Transverse colon (tissue), 4 donors: Measurements from ENCODE around the gene GAB2. TPM values are rescaled to one million over a fixed set of nuclear protein-coding genes. Genes with fewer than 3 reads are reported as not detected.

ENCODE experiments used
- DNase-seq: peaks from one replicate; pipeline ENCODE4 v3.0.0-alpha.2; 2019
- H3K27ac ChIP-seq, 4 donors: fragments of 200-600 bp; sonication (generic); 2 replicates each; pipeline ENCODE4 v1.5.1; 2016 to 2018; ENCODE audit warnings: inconsistent platforms in 4 of 4
- H3K27me3 ChIP-seq: fragments of 200-600 bp; sonication (generic); 2 replicates; pipeline ENCODE4 v1.5.1; 2017; ENCODE audit warnings: inconsistent platforms
- H3K36me3 ChIP-seq, 4 donors: fragments of 200-600 bp; sonication (generic); 2 replicates each; pipeline ENCODE4 v1.5.1; 2017 to 2019; ENCODE audit warnings: inconsistent platforms in 4 of 4
- H3K4me1 ChIP-seq, 4 donors: fragments of 200-600 bp; sonication (generic); 2 replicates each; pipeline ENCODE4 v1.5.1; 2017 to 2020; ENCODE audit warnings: inconsistent platforms in 4 of 4
- H3K4me3 ChIP-seq, 4 donors: fragments of 200-600 bp; sonication (generic); 1 replicate in 1 of 4; 2 replicates in 3 of 4; pipeline versions ENCODE4 v1.5.1 to v1.6.1; 2017 to 2019; ENCODE audit warnings: inconsistent platforms in 4 of 4
- H3K9me3 ChIP-seq, 2 donors: fragments of 200-600 bp; sonication (generic); 2 replicates each; pipeline ENCODE4 v1.5.1; 2017 to 2019; ENCODE audit warnings: inconsistent platforms in 2 of 2
- EP300 ChIP-seq: sonication (generic); formaldehyde crosslinking; IDR thresholded peaks from one replicate; pipeline ENCODE4 v1.6.1; 2017; ENCODE audit warnings: antibody characterized with exemption, low read depth
- POLR2A ChIP-seq: fragments of 450-650 bp; IDR thresholded peaks from one replicate; pipeline ENCODE4 v1.6.1; 2016; ENCODE audit warnings: antibody characterized with exemption, mild to moderate bottlenecking, moderate library complexity
- POLR2AphosphoS5 ChIP-seq, 3 donors: sonication (generic); formaldehyde crosslinking; IDR thresholded peaks; one replicate each; pipeline ENCODE4 v1.6.1; 2016; ENCODE audit warnings: antibody characterized with exemption in 3 of 3
- WGBS, 2 donors: methylation state at CpG; one replicate each; pipeline ENCODE4 v1.1.5; 2018; ENCODE audit warnings: low coverage in 1 of 2; 5-methylcytosine and 5-hydroxymethylcytosine counted together
- in situ Hi-C, 4 donors: fragments of 200-750 bp; cut with MboI; loops; one replicate each; pipeline versions ENCODE4 v1.15.0 to v1.15.1; 2017; ENCODE audit warnings: low sequenced_read_pairs in 3 of 4, low pct_ligation_motif_present in 1 of 4, low pct_unique_long_range_greater_than_20kb in 1 of 4
- intact Hi-C: fragments of 100-400 bp; cut with DNase I; formaldehyde crosslinking; loops from one replicate; pipeline ENCODE4 v1.15.1; 2023; ENCODE audit warnings: low total_unique reads
- total RNA-seq, 4 donors: library from RNA; depleted of rRNA; stranded (reverse); fragments of >200 nt; gene quantifications; one replicate each; pipeline ENCODE4 v1.1.0, GENCODE V29; 2016
- TF ChIP-seq, protein P1 (sequence below), 5 experiments: fragments of 200-600 bp in 3 of 5; fragments of 450-650 bp in 2 of 5; sonication (generic) in 3 of 5; IDR thresholded peaks; 1 replicate in 2 of 5; 2 replicates in 3 of 5; pipeline ENCODE4 v1.5.1; 2016 to 2017; ENCODE audit warnings: antibody characterized with exemption in 5 of 5, inconsistent platforms in 3 of 5, mild to moderate bottlenecking in 2 of 5, moderate library complexity in 1 of 5

The GAB2 gene
- total RNA-seq, 4 donors from 2014 or later, result 5.8 to 35.7 (median 22.9) TPM

DNA sequence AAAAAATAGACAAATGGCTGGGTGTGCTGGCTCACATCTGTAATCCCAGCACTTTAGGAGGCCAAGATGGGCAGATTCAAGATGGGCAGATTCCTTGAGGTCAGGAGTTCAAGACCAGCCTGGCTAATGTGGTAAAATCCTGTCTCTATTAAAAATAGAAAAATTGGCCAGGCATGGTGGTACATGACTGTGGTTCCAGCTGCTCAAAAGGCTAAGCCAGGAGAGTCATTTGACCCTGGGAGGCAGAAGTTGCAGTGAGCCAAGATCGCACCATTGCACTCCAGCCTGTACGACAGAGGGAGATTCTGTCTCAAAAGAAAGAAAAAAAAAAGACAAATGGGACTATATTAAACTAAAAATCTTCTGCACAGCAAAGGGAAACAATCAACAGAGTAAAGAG, 173.5 kb downstream of the GAB2 start:
- no peaks in the 10 kb centered on the region for H3K4me1 ChIP-seq
- DNase-seq, result no peak
- 88 to 100% methylated on average over 2 of the region's 2 CpGs for WGBS, 2 donors
- no peak overlapping the region for H3K4me3 ChIP-seq
- H3K27me3 ChIP-seq, result no peaks in the 10 kb centered on the region
- H3K36me3 ChIP-seq, result peaks cover 0 to 1% (median 0%) of the 10 kb centered on the region in 4 donors
- peaks cover 0 to 5% of the 10 kb centered on the region in 2 donors for H3K9me3 ChIP-seq
- TF ChIP-seq EP300 (no peak), POLR2AphosphoS5 (IDR thresholded peaks at IDR 0.05) (no peak), POLR2A (no peak)
- TF ChIP-seq, protein P1, sequence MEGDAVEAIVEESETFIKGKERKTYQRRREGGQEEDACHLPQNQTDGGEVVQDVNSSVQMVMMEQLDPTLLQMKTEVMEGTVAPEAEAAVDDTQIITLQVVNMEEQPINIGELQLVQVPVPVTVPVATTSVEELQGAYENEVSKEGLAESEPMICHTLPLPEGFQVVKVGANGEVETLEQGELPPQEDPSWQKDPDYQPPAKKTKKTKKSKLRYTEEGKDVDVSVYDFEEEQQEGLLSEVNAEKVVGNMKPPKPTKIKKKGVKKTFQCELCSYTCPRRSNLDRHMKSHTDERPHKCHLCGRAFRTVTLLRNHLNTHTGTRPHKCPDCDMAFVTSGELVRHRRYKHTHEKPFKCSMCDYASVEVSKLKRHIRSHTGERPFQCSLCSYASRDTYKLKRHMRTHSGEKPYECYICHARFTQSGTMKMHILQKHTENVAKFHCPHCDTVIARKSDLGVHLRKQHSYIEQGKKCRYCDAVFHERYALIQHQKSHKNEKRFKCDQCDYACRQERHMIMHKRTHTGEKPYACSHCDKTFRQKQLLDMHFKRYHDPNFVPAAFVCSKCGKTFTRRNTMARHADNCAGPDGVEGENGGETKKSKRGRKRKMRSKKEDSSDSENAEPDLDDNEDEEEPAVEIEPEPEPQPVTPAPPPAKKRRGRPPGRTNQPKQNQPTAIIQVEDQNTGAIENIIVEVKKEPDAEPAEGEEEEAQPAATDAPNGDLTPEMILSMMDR (IDR thresholded peaks at IDR 0.05), result no peak
- in situ Hi-C loops, result loop anchor here in 2 of 4 donors (25.0 kb wide), 2 partner anchors 168 to 318 kb away; partner anchors contain the start of genes GAB2 (in 1 of the 2) and NARS2 (in 1 of the 2)
- no peak overlapping the region for H3K27ac ChIP-seq
- intact Hi-C loops, result no loop called here

DNA sequence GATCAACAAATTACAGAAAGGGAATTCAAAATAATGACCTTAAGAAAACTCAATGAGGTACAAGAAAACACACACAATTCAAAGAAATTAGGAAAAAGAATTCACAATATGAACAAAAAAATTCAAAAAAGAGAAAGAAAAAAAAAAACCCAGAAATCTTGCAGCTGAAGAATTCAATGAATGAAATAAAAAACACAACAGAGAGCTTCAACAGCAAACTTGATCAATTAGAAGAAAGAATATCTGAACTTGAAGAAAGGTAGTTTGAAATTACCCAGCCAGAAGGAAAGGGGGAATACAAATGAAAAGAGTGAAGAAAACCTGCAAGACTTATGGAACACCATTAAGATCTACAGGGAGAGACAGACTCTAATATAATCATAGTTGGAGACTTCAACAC, 176.1 kb downstream of the GAB2 start:
- in situ Hi-C loops, result loop anchor here in 2 of 4 donors (25.0 kb wide), 2 partner anchors 171 to 321 kb away; partner anchors contain the start of genes GAB2 (in 1 of the 2) and NARS2 (in 1 of the 2)
- H3K27me3 ChIP-seq, result no peaks in the 10 kb centered on the region
- no peak for TF ChIP-seq EP300
- no peak for TF ChIP-seq POLR2AphosphoS5 (IDR thresholded peaks at IDR 0.05)
- TF ChIP-seq, protein P1 (IDR thresholded peaks at IDR 0.05), result no peak
- no peak for TF ChIP-seq POLR2A
- intact Hi-C loops, result no loop called here
- peaks cover 0 to 5% of the 10 kb centered on the region in 2 donors for H3K9me3 ChIP-seq
- H3K36me3 ChIP-seq, result no peaks in the 10 kb centered on the region
- H3K27ac ChIP-seq, result no peak overlapping the region
- no peaks in the 10 kb centered on the region for H3K4me1 ChIP-seq
- no peak overlapping the region for H3K4me3 ChIP-seq
- no peak for DNase-seq

DNA sequence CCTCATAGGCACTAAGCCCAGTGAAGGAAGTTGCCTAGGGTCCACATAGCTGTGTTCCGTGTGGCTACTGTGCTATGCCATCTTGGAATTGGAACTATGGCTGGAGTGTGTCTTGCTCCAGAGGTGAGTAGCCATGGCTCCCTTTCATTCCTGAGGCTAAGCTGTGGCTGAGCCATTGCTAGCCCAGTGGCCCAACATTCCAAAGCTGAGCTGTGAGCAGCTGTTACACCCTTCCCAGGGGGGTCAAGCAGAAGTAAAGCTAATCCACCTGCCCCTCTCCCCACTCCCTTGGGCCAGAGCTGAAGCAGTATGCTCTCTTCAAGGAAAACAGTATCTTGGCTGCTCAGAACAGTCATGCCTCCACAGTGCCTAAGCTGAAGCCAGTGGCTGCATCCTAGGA, 177.8 kb downstream of the GAB2 start:
- Histone ChIP-seq H3K27ac (no peak overlapping the region), H3K4me1 (no peaks in the 10 kb centered on the region), H3K36me3 (no peaks in the 10 kb centered on the region), H3K9me3 (peaks cover 0 to 5% of the 10 kb centered on the region in 2 donors), H3K27me3 (no peaks in the 10 kb centered on the region), H3K4me3 (no peak overlapping the region)
- WGBS, 2 donors, result 100% methylated on average over 1 of the region's 1 CpG
- no peak for DNase-seq
- in situ Hi-C loops, result loop anchor here in 2 of 4 donors (25.0 kb wide), 2 partner anchors 173 to 323 kb away; partner anchors contain the start of genes GAB2 (in 1 of the 2) and NARS2 (in 1 of the 2)
- intact Hi-C loops, result no loop called here
- TF ChIP-seq EP300, result no peak
- TF ChIP-seq POLR2AphosphoS5 (IDR thresholded peaks at IDR 0.05), result no peak
- TF ChIP-seq, protein P1 (IDR thresholded peaks at IDR 0.05), result no peak
- TF ChIP-seq POLR2A, result no peak

DNA sequence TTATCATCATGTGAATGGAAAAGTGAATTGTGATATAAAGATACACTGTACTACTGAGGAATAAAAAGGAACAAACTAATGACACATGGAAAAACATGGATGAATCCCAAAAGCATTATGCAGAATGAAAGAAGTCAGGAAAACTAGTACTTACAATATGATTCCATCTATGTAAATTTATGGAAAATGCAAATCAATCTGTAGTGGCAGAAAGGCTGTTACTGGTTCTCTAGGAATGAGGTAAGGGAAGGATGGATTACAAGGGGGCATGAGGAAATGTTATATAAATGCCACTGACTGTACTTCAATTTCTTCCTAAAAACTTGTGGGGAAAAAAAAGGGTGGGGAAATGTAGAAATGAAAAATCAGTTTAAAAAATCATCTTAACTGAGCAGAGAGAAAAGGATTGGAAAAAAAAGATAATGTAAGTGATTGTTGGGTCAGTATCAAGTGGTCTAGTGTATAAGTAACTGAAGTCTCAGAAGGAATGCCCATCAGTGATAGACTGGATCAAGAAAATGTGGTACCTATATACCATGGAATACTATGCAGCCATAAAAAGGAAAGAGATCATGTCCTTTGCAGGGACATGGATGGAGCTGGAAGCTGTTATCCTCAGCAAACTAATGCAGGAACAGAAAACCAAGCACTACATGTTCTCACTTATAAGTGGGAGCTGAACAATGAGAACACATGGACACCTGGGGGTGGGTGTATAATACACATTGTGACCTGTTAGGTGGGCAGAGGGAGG, 180.2 kb downstream of the GAB2 start:
- no peaks in the 10 kb centered on the region for H3K27me3 ChIP-seq
- no peaks in the 10 kb centered on the region for H3K4me1 ChIP-seq
- no peak for DNase-seq
- H3K27ac ChIP-seq, result no peak overlapping the region
- peaks cover 0 to 5% of the 10 kb centered on the region in 2 donors for H3K9me3 ChIP-seq
- in situ Hi-C loops (loop anchor here in 2 of 4 donors (25.0 kb wide), 2 partner anchors 175 to 325 kb away; partner anchors contain the start of genes GAB2 (in 1 of the 2) and NARS2 (in 1 of the 2)), intact Hi-C loops (no loop called here)
- TF ChIP-seq EP300 (no peak), POLR2A (no peak), POLR2AphosphoS5 (IDR thresholded peaks at IDR 0.05) (no peak)
- TF ChIP-seq, protein P1 (IDR thresholded peaks at IDR 0.05), result no peak
- no peak overlapping the region for H3K4me3 ChIP-seq
- no peaks in the 10 kb centered on the region for H3K36me3 ChIP-seq
